ENCODE data around the gene SIPA1L3. TPM values are rescaled to one million over a fixed set of nuclear protein-coding genes. Genes with fewer than 3 reads are reported as not detected.

Gene SIPA1L3
- total and polyA plus RNA-seq, 10 of the 15 experiments (the other 5 are each of a cell fraction or from before 2014, with no cell fraction given), result 0.24 to 66.2 (median 19.1) TPM

DNA sequence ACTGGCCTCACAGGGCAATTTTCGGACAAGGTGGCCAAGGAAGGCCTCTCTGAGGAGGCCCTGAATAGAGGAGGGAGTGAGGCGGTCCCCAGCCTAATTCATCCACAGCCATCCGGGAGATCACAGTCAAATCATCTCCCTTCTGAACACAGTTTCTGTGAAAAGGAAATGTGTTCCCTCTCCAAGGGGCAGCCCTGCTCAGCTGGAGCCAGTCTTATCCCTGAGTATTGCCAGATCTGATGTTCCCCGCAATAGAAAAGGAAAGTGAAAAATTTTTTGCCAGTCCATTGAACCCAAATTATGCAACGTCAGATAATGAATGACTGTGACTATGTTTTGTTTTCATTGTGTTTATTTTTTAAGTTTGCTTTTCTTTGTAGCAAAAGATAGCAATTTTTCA is 125.9 kb downstream of the SIPA1L3 start:
- peak overlapping the region; percentile 92 for H3K4me2 ChIP-seq (ENCODE audit: control insufficient read depth, insufficient read depth)
- peaks cover 3 to 9% of the 10 kb centered on the region in 2 experiments for H3K36me3 ChIP-seq (ENCODE audit: control insufficient read depth in 2 of 2, insufficient read depth in 2 of 2, low read length in 1 of 2)
- no peak overlapping the region for H2AFZ ChIP-seq (ENCODE audit: control insufficient read depth, low read depth, low read length)
- peaks cover 31% of the 10 kb centered on the region for H3K79me2 ChIP-seq (ENCODE audit: control insufficient read depth, insufficient read depth, low read length)
- H3K27ac ChIP-seq (ENCODE audit: control insufficient read depth, insufficient read depth), result peak overlapping the region; percentile 69
- peak overlapping the region; percentile 28 for H3K9ac ChIP-seq (ENCODE audit: control insufficient read depth, insufficient read depth, low read length)
- no peaks in the 10 kb centered on the region; the same call in 2 of the 3 replicates for H3K9me3 ChIP-seq (replicated peaks; ENCODE audit: control insufficient read depth, insufficient read depth, low read length)
- ChIA-PET CTCF (interaction anchor here (1.2 to 2.7 kb wide), 9 partner anchors 9 to 130 kb away, joined by 4 to 14 read pairs (median 5); partner anchors contain the start of gene SIPA1L3), RAD21 (ENCODE audit: unreplicated experiment) (interaction anchor here (0.9 to 6.1 kb wide), 10 partner anchors 9 to 130 kb away, joined by 3 to 55 read pairs (median 4); partner anchors contain the start of genes SIPA1L3 and WDR87), SMC1A (ENCODE audit: uncharacterized antibody, unreplicated experiment) (interaction anchor here (0.7 to 6.4 kb wide), 12 partner anchors 13 to 130 kb away, joined by 3 to 74 read pairs (median 4); partner anchors contain the start of gene SIPA1L3), POLR2A (interaction anchor here (0.9 to 4.8 kb wide), 5 partner anchors 9 to 126 kb away, joined by 3 to 17 read pairs (median 5); partner anchors contain the start of genes SIPA1L3 and WDR87)
- H3K4me3 ChIP-seq, result peak overlapping the region; percentile 11; the same call in 1 of the 2 replicates
- ATAC-seq (peak; percentile 25; the same call in 2 of the 3 replicates), DNase-seq (ENCODE audit: low read depth, low spot score) (no peak), FAIRE-seq (no peak)
- in situ Hi-C loops (cut with MboI) (no loop called here), intact Hi-C loops (cut with micrococcal nuclease; ENCODE audit: unreplicated experiment) (no loop called here)
- H4K20me1 ChIP-seq (ENCODE audit: control insufficient read depth, insufficient read depth), result no peaks in the 10 kb centered on the region
- TSS peak; percentile 81 for BruUV-seq (replicated peaks)
- peaks cover 39% of the 10 kb centered on the region for H3K4me1 ChIP-seq (ENCODE audit: control insufficient read depth, insufficient read depth, low read length)
- no peaks in the 10 kb centered on the region for H3K27me3 ChIP-seq (replicated peaks in 1 of 2; ENCODE audit: control insufficient read depth in 2 of 2, insufficient read depth in 2 of 2, low read length in 1 of 2)
- WGBS (ENCODE audit: insufficient coverage, insufficient replicate concordance, low lambda C conversion rate, missing lambda C conversion rate), result 62% methylated on average over 5 of the region's 5 CpGs
- TF ChIP-seq, protein P1, sequence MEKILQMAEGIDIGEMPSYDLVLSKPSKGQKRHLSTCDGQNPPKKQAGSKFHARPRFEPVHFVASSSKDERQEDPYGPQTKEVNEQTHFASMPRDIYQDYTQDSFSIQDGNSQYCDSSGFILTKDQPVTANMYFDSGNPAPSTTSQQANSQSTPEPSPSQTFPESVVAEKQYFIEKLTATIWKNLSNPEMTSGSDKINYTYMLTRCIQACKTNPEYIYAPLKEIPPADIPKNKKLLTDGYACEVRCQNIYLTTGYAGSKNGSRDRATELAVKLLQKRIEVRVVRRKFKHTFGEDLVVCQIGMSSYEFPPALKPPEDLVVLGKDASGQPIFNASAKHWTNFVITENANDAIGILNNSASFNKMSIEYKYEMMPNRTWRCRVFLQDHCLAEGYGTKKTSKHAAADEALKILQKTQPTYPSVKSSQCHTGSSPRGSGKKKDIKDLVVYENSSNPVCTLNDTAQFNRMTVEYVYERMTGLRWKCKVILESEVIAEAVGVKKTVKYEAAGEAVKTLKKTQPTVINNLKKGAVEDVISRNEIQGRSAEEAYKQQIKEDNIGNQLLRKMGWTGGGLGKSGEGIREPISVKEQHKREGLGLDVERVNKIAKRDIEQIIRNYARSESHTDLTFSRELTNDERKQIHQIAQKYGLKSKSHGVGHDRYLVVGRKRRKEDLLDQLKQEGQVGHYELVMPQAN (conservative IDR thresholded peaks at IDR 0.05), result no peak
- TF ChIP-seq, protein P2, sequence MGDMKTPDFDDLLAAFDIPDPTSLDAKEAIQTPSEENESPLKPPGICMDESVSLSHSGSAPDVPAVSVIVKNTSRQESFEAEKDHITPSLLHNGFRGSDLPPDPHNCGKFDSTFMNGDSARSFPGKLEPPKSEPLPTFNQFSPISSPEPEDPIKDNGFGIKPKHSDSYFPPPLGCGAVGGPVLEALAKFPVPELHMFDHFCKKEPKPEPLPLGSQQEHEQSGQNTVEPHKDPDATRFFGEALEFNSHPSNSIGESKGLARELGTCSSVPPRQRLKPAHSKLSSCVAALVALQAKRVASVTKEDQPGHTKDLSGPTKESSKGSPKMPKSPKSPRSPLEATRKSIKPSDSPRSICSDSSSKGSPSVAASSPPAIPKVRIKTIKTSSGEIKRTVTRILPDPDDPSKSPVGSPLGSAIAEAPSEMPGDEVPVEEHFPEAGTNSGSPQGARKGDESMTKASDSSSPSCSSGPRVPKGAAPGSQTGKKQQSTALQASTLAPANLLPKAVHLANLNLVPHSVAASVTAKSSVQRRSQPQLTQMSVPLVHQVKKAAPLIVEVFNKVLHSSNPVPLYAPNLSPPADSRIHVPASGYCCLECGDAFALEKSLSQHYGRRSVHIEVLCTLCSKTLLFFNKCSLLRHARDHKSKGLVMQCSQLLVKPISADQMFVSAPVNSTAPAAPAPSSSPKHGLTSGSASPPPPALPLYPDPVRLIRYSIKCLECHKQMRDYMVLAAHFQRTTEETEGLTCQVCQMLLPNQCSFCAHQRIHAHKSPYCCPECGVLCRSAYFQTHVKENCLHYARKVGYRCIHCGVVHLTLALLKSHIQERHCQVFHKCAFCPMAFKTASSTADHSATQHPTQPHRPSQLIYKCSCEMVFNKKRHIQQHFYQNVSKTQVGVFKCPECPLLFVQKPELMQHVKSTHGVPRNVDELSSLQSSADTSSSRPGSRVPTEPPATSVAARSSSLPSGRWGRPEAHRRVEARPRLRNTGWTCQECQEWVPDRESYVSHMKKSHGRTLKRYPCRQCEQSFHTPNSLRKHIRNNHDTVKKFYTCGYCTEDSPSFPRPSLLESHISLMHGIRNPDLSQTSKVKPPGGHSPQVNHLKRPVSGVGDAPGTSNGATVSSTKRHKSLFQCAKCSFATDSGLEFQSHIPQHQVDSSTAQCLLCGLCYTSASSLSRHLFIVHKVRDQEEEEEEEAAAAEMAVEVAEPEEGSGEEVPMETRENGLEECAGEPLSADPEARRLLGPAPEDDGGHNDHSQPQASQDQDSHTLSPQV (IDR thresholded peaks at IDR 0.05), result no peak
- TF ChIP-seq TBL1XR1 (IDR thresholded peaks at IDR 0.05; ENCODE audit: low read depth, low read length), result no peak
- TF ChIP-seq YBX1 (IDR thresholded peaks at IDR 0.05), result no peak
- TF ChIP-seq, protein P3, sequence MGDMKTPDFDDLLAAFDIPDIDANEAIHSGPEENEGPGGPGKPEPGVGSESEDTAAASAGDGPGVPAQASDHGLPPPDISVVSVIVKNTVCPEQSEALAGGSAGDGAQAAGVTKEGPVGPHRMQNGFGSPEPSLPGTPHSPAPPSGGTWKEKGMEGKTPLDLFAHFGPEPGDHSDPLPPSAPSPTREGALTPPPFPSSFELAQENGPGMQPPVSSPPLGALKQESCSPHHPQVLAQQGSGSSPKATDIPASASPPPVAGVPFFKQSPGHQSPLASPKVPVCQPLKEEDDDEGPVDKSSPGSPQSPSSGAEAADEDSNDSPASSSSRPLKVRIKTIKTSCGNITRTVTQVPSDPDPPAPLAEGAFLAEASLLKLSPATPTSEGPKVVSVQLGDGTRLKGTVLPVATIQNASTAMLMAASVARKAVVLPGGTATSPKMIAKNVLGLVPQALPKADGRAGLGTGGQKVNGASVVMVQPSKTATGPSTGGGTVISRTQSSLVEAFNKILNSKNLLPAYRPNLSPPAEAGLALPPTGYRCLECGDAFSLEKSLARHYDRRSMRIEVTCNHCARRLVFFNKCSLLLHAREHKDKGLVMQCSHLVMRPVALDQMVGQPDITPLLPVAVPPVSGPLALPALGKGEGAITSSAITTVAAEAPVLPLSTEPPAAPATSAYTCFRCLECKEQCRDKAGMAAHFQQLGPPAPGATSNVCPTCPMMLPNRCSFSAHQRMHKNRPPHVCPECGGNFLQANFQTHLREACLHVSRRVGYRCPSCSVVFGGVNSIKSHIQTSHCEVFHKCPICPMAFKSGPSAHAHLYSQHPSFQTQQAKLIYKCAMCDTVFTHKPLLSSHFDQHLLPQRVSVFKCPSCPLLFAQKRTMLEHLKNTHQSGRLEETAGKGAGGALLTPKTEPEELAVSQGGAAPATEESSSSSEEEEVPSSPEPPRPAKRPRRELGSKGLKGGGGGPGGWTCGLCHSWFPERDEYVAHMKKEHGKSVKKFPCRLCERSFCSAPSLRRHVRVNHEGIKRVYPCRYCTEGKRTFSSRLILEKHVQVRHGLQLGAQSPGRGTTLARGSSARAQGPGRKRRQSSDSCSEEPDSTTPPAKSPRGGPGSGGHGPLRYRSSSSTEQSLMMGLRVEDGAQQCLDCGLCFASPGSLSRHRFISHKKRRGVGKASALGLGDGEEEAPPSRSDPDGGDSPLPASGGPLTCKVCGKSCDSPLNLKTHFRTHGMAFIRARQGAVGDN (IDR thresholded peaks at IDR 0.05), result no peak
- TF ChIP-seq, protein P4, sequence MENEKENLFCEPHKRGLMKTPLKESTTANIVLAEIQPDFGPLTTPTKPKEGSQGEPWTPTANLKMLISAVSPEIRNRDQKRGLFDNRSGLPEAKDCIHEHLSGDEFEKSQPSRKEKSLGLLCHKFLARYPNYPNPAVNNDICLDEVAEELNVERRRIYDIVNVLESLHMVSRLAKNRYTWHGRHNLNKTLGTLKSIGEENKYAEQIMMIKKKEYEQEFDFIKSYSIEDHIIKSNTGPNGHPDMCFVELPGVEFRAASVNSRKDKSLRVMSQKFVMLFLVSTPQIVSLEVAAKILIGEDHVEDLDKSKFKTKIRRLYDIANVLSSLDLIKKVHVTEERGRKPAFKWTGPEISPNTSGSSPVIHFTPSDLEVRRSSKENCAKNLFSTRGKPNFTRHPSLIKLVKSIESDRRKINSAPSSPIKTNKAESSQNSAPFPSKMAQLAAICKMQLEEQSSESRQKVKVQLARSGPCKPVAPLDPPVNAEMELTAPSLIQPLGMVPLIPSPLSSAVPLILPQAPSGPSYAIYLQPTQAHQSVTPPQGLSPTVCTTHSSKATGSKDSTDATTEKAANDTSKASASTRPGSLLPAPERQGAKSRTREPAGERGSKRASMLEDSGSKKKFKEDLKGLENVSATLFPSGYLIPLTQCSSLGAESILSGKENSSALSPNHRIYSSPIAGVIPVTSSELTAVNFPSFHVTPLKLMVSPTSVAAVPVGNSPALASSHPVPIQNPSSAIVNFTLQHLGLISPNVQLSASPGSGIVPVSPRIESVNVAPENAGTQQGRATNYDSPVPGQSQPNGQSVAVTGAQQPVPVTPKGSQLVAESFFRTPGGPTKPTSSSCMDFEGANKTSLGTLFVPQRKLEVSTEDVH (IDR thresholded peaks at IDR 0.05; ENCODE audit: low read depth, partially characterized antibody), result no peak
- TF ChIP-seq JUNB (IDR thresholded peaks at IDR 0.05), result no peak
- TF ChIP-seq, protein P5, sequence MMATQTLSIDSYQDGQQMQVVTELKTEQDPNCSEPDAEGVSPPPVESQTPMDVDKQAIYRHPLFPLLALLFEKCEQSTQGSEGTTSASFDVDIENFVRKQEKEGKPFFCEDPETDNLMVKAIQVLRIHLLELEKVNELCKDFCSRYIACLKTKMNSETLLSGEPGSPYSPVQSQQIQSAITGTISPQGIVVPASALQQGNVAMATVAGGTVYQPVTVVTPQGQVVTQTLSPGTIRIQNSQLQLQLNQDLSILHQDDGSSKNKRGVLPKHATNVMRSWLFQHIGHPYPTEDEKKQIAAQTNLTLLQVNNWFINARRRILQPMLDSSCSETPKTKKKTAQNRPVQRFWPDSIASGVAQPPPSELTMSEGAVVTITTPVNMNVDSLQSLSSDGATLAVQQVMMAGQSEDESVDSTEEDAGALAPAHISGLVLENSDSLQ (IDR thresholded peaks at IDR 0.05), result no peak

Measured in GM12878 (cell line).